H9 (cell line): Measurements from ENCODE around the gene CAV2. TPM values are rescaled to one million over a fixed set of nuclear protein-coding genes. Genes with fewer than 3 reads are reported as not detected.

Experiments used
- DNase-seq: peaks from one replicate; pipeline ENCODE4 v3.0.0-alpha.2; 2017
- H2AFZ ChIP-seq: one replicate; pipeline ENCODE4 v1.6.1; 2013; ENCODE audit warnings: mild to moderate bottlenecking, low read length, control low read depth, moderate library complexity
- H2AK5ac ChIP-seq: 2 replicates; pipeline ENCODE4 v1.6.1; 2013; ENCODE audit warnings: low read length, control low read depth, mixed read lengths; ENCODE audit not compliant: insufficient read length
- H2BK120ac ChIP-seq: one replicate; pipeline ENCODE4 v1.6.1; 2013; ENCODE audit warnings: low read depth, mild to moderate bottlenecking, low read length, control low read depth, inconsistent platforms; ENCODE audit not compliant: poor library complexity, severe bottlenecking
- H2BK12ac ChIP-seq: 2 replicates; pipeline ENCODE4 v1.6.1; 2013; ENCODE audit warnings: low read length, control low read depth, mixed read lengths, low read depth; ENCODE audit not compliant: insufficient read length
- H2BK15ac ChIP-seq: 2 replicates; pipeline ENCODE4 v1.6.1; 2013; ENCODE audit warnings: low read depth, low read length, control low read depth
- H2BK20ac ChIP-seq: one replicate; pipeline ENCODE4 v1.6.1; 2013; ENCODE audit warnings: low read depth, mild to moderate bottlenecking, low read length, control low read depth, inconsistent platforms; ENCODE audit not compliant: poor library complexity, severe bottlenecking
- H2BK5ac ChIP-seq: 2 replicates; pipeline ENCODE4 v1.6.1; 2013; ENCODE audit warnings: low read length, control low read depth, mixed read lengths; ENCODE audit not compliant: insufficient read length
- H3K14ac ChIP-seq: 2 replicates; pipeline ENCODE4 v1.6.1; 2013; ENCODE audit warnings: low read length, control low read depth; ENCODE audit not compliant: insufficient read depth
- H3K18ac ChIP-seq: 2 replicates; pipeline ENCODE4 v1.6.1; 2013; ENCODE audit warnings: low read depth, mild to moderate bottlenecking, mixed read lengths, low read length, control low read depth; ENCODE audit not compliant: insufficient read length
- H3K23ac ChIP-seq: 2 replicates; pipeline ENCODE4 v1.6.1; 2013; ENCODE audit warnings: low read length, control low read depth, mixed read lengths, low read depth; ENCODE audit not compliant: insufficient read length
- H3K23me2 ChIP-seq: 2 replicates; pipeline ENCODE4 v1.6.1; 2013; ENCODE audit warnings: low read depth, mild to moderate bottlenecking, mixed read lengths, low read length, control low read depth; ENCODE audit not compliant: insufficient read length, poor library complexity, severe bottlenecking
- H3K27ac ChIP-seq: 2 replicates; pipeline ENCODE4 v1.5.1; 2013; ENCODE audit warnings: low read length, control low read depth, mixed read lengths, low read depth; ENCODE audit not compliant: insufficient read length
- H3K27me3 ChIP-seq: 2 replicates; pipeline ENCODE4 v1.6.1; 2013; ENCODE audit warnings: low read length, control low read depth, inconsistent platforms; ENCODE audit not compliant: insufficient read depth
- H3K4ac ChIP-seq: 2 replicates; pipeline ENCODE4 v1.6.1; 2013; ENCODE audit warnings: low read depth, mild to moderate bottlenecking, control low read depth, inconsistent platforms, low read length, moderate library complexity
- H3K4me1 ChIP-seq: 2 replicates; pipeline ENCODE4 v1.6.1; 2013; ENCODE audit warnings: low read length, control low read depth, inconsistent platforms; ENCODE audit not compliant: insufficient read depth
- H3K4me2 ChIP-seq: 2 replicates; pipeline ENCODE4 v1.6.1; 2013; ENCODE audit warnings: low read length, control low read depth, mixed read lengths; ENCODE audit not compliant: insufficient read length, insufficient read depth
- H3K56ac ChIP-seq: 2 replicates; pipeline ENCODE4 v1.6.1; 2013; ENCODE audit warnings: low read depth, mild to moderate bottlenecking, mixed read lengths, low read length, control low read depth; ENCODE audit not compliant: insufficient read length
- H3K79me1 ChIP-seq: 2 replicates; pipeline ENCODE4 v1.6.1; 2013; ENCODE audit warnings: low read depth, mild to moderate bottlenecking, moderate library complexity, low read length, control low read depth, inconsistent platforms; ENCODE audit not compliant: insufficient read depth, poor library complexity, severe bottlenecking
- H3K79me2 ChIP-seq: 2 replicates; pipeline ENCODE4 v1.6.1; 2013; ENCODE audit warnings: low read length, control low read depth, inconsistent platforms; ENCODE audit not compliant: insufficient read depth
- H3K9ac ChIP-seq: 2 replicates; pipeline ENCODE4 v1.6.1; 2013; ENCODE audit warnings: low read length, control low read depth, mixed read lengths; ENCODE audit not compliant: insufficient read length; ENCODE audit errors: extremely low read depth
- H3K9me3 ChIP-seq: one replicate; pipeline ENCODE4 v1.6.1; 2013; ENCODE audit warnings: low read depth, low read length, inconsistent platforms; ENCODE audit not compliant: control insufficient read depth
- H3T11ph ChIP-seq: one replicate; pipeline ENCODE4 v1.6.1; 2013; ENCODE audit warnings: mild to moderate bottlenecking, low read length, control low read depth, inconsistent platforms
- H4K20me1 ChIP-seq: one replicate; pipeline ENCODE4 v1.6.1; 2013; ENCODE audit not compliant: control insufficient read depth, insufficient read length, insufficient read depth
- H4K5ac ChIP-seq: 2 replicates; pipeline ENCODE4 v1.6.1; 2013; ENCODE audit warnings: low read depth, mild to moderate bottlenecking, mixed read lengths, low read length, control low read depth; ENCODE audit not compliant: insufficient read length
- H4K8ac ChIP-seq: replicated peaks from 2 replicates; pipeline ENCODE4 v1.6.1; 2013; ENCODE audit warnings: low read length, control low read depth, mixed read lengths, low read depth; ENCODE audit not compliant: insufficient read length
- H4K91ac ChIP-seq: 2 replicates; pipeline ENCODE4 v1.6.1; 2013; ENCODE audit warnings: low read depth, mild to moderate bottlenecking, moderate library complexity, mixed read lengths, low read length, control low read depth; ENCODE audit not compliant: insufficient read length
- H3K27ac Mint-ChIP-seq, 3 experiments: 2 replicates in 2 of 3; 3 replicates in 1 of 3; pipeline ENCODE4 v1.8.0; 2020 to 2021; ENCODE audit warnings: mixed read lengths in 3 of 3, mild to moderate bottlenecking in 1 of 3, moderate library complexity in 1 of 3
- H3K27me3 Mint-ChIP-seq: 2 replicates; pipeline ENCODE4 v1.8.0; 2021; ENCODE audit warnings: low read depth, mild to moderate bottlenecking, moderate library complexity, mixed read lengths
- H3K36me3 Mint-ChIP-seq, 3 experiments: 2 replicates in 2 of 3; 3 replicates in 1 of 3; pipeline ENCODE4 v1.8.0; 2020 to 2021; ENCODE audit warnings: low read depth in 3 of 3, mixed read lengths in 3 of 3; ENCODE audit not compliant: insufficient read depth in 1 of 3
- H3K4me1 Mint-ChIP-seq, 2 experiments: 2 replicates each; pipeline ENCODE4 v1.8.0; 2020; ENCODE audit warnings: mixed read lengths in 2 of 2
- H3K4me3 Mint-ChIP-seq, 2 experiments: 2 replicates in 1 of 2; 3 replicates in 1 of 2; pipeline ENCODE4 v1.8.0; 2020 to 2021; ENCODE audit warnings: mild to moderate bottlenecking in 2 of 2, mixed read lengths in 2 of 2, moderate library complexity in 1 of 2
- H3K9me3 Mint-ChIP-seq, 2 experiments: 2 replicates in 1 of 2; 3 replicates in 1 of 2; pipeline ENCODE4 v1.8.0; 2020; ENCODE audit warnings: mild to moderate bottlenecking in 2 of 2, mixed read lengths in 2 of 2, moderate library complexity in 1 of 2
- WGBS: extraction: QIAGEN DNeasy Blood & Tissue Kit; methylation state at CpG from one replicate; pipeline ENCODE4 v1.1.7; 2013; ENCODE audit warnings: missing lambda C conversion rate, low lambda C conversion rate, mixed read lengths; ENCODE audit not compliant: insufficient read length; ENCODE audit errors: extremely low coverage; 5-methylcytosine and 5-hydroxymethylcytosine counted together
- total RNA-seq: library from RNA; stranded (reverse); gene quantifications from 2 replicates; pipeline ENCODE4 v1.2.1, GENCODE V29; 2021
- TF ChIP-seq, protein P1 (sequence below): fragments of 200-600 bp; sonication (generic); conservative IDR thresholded peaks from 3 replicates; pipeline ENCODE4 v1.8.0; 2021; ENCODE audit warnings: antibody characterized with exemption, mild to moderate bottlenecking

Gene CAV2
- total RNA-seq, 1 experiment from 2014 or later, result 3.7 TPM

DNA sequence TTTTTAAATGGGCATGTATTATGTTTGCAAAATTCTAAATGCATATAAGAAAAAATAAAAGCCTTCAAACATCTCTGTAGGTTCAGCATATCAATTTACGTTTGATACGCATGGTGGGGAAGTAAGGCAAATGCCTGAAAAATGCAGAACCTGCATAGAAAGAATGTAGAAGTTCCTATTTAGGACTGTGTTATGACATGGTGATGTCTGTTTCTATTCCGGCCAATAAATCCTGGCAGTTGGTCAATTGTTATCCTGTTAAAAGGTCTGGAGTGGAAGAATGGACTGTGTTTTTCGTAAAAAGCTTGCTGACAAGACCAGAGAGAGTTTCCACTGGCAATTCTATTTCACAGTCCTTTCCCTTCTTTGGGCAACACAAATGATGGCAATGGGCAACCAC lies 49.6 kb upstream of the CAV2 start:
- Histone ChIP-seq H2BK12ac (no peak overlapping the region), H3K4me2 (no peak overlapping the region), H3K4ac (no peak overlapping the region), H3K27ac (no peak overlapping the region), H4K20me1 (no peaks in the 10 kb centered on the region), H3K27me3 (no peaks in the 10 kb centered on the region), H4K91ac (no peak overlapping the region), H3T11ph (no peak overlapping the region), H2AFZ (no peak overlapping the region), H2BK5ac (no peak overlapping the region), H3K14ac (no peak overlapping the region), H3K9ac (no peak overlapping the region), H3K4me1 (no peaks in the 10 kb centered on the region), H4K5ac (no peak overlapping the region), H3K79me1 (no peaks in the 10 kb centered on the region), H3K56ac (no peak overlapping the region), H3K23me2 (no peaks in the 10 kb centered on the region), H2BK20ac (no peak overlapping the region), H2AK5ac (no peak overlapping the region), H2BK15ac (no peak overlapping the region), H3K23ac (no peak overlapping the region), H3K18ac (no peak overlapping the region), H4K8ac (no peak overlapping the region), H3K79me2 (no peaks in the 10 kb centered on the region), H2BK120ac (no peak overlapping the region), H3K9me3 (no peaks in the 10 kb centered on the region)
- H3K4me1 Mint-ChIP-seq, result 0 out of 4 replicates have a peak, but pooled peaks cover 0 to 4% of the 10 kb centered on the region in 2 experiments
- DNase-seq, result no peak
- no peaks in the 10 kb centered on the region for H3K36me3 Mint-ChIP-seq
- H3K9me3 Mint-ChIP-seq, result no peaks in the 10 kb centered on the region
- no CpG with 5 or more reads among the region's 4 CpGs for WGBS
- no peak overlapping the region for H3K4me3 Mint-ChIP-seq
- no peaks in the 10 kb centered on the region for H3K27me3 Mint-ChIP-seq
- H3K27ac Mint-ChIP-seq, result no peak overlapping the region
- TF ChIP-seq, protein P1, sequence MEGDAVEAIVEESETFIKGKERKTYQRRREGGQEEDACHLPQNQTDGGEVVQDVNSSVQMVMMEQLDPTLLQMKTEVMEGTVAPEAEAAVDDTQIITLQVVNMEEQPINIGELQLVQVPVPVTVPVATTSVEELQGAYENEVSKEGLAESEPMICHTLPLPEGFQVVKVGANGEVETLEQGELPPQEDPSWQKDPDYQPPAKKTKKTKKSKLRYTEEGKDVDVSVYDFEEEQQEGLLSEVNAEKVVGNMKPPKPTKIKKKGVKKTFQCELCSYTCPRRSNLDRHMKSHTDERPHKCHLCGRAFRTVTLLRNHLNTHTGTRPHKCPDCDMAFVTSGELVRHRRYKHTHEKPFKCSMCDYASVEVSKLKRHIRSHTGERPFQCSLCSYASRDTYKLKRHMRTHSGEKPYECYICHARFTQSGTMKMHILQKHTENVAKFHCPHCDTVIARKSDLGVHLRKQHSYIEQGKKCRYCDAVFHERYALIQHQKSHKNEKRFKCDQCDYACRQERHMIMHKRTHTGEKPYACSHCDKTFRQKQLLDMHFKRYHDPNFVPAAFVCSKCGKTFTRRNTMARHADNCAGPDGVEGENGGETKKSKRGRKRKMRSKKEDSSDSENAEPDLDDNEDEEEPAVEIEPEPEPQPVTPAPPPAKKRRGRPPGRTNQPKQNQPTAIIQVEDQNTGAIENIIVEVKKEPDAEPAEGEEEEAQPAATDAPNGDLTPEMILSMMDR, result no peak
